Loucy (cell line): Measurements from ENCODE around the gene CPED1.

ENCODE experiments used
- CTCF ChIP-seq: fragments of 200-600 bp; sonication (generic); conservative IDR thresholded peaks from 2 replicates; pipeline ENCODE4 v1.5.1; 2014; ENCODE audit warnings: mild to moderate bottlenecking, antibody characterized with exemption, low read length
- EZH2phosphoT487 ChIP-seq: fragments of 200-600 bp; IDR thresholded peaks from 2 replicates; pipeline ENCODE4 v1.6.1; 2018; ENCODE audit warnings: antibody characterized with exemption, mild to moderate bottlenecking, moderate library complexity, borderline replicate concordance

- no peak for TF ChIP-seq CTCF
- no peak for TF ChIP-seq EZH2phosphoT487
Observed at GRCh38 chr7:121094829-121095228, 106.3 kb downstream of the CPED1 start.
